Measurements from ENCODE around the gene KIRREL2. TPM values are rescaled to one million over a fixed set of nuclear protein-coding genes. Genes with fewer than 3 reads are reported as not detected.

Gene KIRREL2
- total RNA-seq = not detected in 2 replicates

DNA sequence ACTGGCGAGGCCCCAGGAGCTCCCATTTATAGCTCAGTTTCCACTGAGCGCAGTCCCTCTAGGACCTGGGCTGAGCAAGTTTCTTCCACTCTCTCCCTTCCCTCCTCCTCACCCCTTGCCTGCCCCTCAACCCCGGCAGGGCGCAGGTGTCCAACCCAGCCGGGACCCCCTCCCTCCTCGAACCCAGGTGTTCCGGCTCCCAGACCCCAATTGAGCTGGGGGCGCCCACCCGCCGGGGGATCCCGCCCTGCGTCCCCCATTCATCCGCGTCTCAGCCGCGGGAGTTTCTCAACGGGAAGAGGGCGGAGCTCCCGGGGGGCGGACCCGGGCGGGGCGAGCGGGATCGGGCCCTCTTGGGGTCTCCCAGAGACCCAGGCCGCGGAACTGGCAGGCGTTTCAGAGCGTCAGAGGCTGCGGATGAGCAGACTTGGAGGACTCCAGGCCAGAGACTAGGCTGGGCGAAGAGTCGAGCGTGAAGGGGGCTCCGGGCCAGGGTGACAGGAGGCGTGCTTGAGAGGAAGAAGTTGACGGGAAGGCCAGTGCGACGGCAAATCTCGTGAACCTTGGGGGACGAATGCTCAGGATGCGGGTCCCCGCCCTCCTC, at the start of gene KIRREL2:
Gene KIRREL2, plus strand, starts transcription at position 366 of the 604 bp plus-strand sequence. Its CDS starts 209 bp downstream, at position 575.
- DNase-seq (ENCODE audit: low read depth) = no peak
- no peak for TF ChIP-seq CTCF (conservative IDR thresholded peaks at IDR 0.05; ENCODE audit: low read depth, low read length)
- peak within 1 kb of the TSS; percentile 48 for H3K4me3 ChIP-seq (ENCODE audit: low read depth, low read length)

DNA sequence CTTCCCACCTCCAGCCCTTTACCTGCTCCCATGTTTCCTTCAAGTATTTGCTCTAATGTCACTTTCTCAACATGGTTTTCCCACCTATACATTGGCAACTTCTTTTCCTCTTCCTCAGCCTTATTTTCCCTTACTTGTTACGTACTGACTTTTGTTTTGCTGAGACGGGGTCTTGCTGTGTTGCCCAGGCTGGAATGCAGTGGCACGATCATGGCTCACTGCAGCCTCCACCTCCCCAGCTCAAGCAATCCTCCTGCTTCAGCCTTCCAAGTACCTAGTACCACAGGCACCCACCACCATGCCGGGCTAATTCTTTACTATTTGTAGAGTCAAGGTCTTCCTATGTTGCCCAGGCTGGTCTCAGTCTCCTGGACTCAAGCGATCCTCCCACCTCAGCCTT, 49.1 kb upstream of the KIRREL2 start:
- no peak for DNase-seq (ENCODE audit: low read depth)
- no peak for TF ChIP-seq CTCF (conservative IDR thresholded peaks at IDR 0.05; ENCODE audit: low read depth, low read length)
- H3K4me3 ChIP-seq (ENCODE audit: low read depth, low read length) = no peak overlapping the region

DNA sequence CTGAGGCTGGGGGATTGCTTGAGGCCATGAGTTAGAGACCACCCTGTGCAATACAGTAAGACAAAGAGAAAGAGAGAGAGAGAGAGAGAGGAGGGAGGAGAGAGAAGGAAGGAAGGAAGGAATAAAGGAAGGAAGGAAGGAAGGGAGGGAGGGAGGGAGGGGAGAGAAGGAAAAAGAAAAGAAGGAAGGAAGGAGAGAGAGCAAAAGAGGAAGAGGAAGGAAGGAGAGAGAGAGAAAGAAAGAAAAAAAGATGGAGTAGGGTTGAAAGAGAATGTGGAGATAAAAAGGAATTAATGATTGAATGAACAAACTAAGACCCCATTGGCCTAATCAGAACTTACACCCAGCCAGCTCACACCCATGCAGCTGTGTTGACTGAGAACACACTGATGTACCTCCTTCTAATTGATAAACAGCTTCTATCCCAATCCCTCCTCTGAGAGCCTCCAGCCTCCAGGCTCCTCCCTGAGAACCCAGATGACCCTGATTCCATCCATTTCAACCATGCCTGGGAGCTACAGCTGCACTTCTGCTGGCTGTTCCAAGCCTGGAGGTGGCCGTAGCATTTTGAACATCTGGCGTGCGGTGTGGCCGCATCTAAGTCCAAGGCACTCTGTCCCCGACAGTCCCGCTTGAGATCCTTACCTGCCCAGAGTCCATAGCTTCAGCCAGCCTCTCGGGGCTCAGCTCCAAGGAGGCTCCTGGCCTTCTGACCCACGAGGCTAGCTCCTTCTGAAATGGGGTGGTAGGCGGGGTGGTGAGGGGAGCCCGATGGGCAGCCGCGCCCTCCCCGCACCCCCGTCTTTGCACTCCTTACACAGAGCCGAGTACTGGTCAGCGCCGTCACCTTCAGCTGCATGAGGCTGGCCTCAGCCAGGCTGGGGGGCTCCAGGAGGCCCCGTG, 45.1 kb upstream of the KIRREL2 start:
- TF ChIP-seq CTCF (conservative IDR thresholded peaks at IDR 0.05; ENCODE audit: low read depth, low read length) = no peak
- H3K4me3 ChIP-seq (ENCODE audit: low read depth, low read length) = peak overlapping the region; percentile 38
- no peak for DNase-seq (ENCODE audit: low read depth)

DNA sequence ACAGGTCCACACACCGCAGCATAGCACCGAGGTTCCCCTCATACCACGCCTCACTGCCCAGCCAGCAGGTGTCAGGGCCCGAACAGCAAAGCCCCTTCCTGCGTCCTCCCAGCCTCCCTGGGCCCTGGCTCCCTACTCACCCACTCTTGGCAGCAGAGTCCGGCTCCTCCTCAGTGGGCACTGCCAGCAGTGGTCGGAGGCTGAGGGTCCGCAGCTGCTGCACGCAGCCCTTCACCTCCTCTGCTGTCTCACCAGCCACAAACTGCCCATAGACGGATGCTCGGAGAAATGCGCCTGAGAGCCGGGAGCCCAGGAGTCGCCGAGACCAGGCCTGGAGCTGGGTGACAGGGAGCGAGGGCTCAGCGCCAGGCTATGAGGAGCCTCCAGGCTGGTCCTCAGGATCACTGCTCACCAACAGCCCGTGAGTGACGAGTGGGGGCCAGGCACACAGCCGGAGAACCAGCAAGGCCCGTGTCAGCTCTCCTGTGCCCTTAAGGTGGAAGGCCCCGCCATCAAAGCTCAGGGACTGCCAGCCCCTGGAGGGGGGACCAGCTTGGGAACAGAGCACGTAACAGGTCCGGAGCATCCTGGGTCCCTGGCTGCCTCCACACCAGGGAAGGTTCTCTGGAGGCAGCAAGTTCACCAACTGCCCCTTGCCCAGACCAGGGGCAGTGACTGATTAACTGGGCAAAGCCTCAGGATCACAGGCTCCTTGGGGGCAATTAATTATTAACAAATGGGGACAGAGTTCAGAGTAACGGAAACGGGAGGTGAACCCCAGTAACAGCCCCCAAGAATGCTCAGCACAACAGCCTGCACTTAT, 44.3 kb upstream of the KIRREL2 start, which contains the start of gene PRODH2:
Gene PRODH2, minus strand, starts transcription at position 626 of the 823 bp plus-strand sequence. Its CDS starts 40 bp downstream, at position 586.
- H3K4me3 ChIP-seq (ENCODE audit: low read depth, low read length) = peak within 1 kb of the TSS; percentile 38
- no peak for DNase-seq (ENCODE audit: low read depth)
- TF ChIP-seq CTCF (conservative IDR thresholded peaks at IDR 0.05; ENCODE audit: low read depth, low read length) = peak; percentile 13

- no peak for TF ChIP-seq CTCF (conservative IDR thresholded peaks at IDR 0.05; ENCODE audit: low read depth, low read length)
- H3K4me3 ChIP-seq (ENCODE audit: low read depth, low read length) = no peak overlapping the region
- no peak for DNase-seq (ENCODE audit: low read depth)
Measured at GRCh38 chr19:35813043-35813890, 43.4 kb upstream of the KIRREL2 start.

DNA sequence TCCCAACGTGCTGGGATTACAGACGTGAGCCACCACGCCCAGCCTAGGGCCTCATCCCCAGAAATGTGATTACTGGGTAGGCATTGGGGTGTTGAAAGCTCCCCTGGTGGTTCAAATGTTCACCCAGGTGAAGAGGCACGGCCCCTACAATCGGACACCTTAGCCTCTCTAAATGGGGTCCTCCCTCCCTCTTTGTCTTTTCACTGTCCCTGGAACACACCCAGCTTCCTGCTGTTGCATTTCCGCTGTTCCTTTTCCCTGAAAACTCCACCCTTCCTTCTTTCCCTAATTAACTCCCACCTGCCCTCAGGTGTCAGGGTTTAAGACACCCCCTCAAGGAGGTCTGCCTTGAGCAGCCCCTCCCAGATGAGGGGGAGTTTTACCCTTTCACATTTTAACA, 40.4 kb upstream of the KIRREL2 start:
- no peak for TF ChIP-seq CTCF (conservative IDR thresholded peaks at IDR 0.05; ENCODE audit: low read depth, low read length)
- H3K4me3 ChIP-seq (ENCODE audit: low read depth, low read length) = no peak overlapping the region
- DNase-seq (ENCODE audit: low read depth) = no peak
